ENCODE results near the gene ITGBL1.

ITGBL1 gene, protein sequence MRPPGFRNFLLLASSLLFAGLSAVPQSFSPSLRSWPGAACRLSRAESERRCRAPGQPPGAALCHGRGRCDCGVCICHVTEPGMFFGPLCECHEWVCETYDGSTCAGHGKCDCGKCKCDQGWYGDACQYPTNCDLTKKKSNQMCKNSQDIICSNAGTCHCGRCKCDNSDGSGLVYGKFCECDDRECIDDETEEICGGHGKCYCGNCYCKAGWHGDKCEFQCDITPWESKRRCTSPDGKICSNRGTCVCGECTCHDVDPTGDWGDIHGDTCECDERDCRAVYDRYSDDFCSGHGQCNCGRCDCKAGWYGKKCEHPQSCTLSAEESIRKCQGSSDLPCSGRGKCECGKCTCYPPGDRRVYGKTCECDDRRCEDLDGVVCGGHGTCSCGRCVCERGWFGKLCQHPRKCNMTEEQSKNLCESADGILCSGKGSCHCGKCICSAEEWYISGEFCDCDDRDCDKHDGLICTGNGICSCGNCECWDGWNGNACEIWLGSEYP

DNA sequence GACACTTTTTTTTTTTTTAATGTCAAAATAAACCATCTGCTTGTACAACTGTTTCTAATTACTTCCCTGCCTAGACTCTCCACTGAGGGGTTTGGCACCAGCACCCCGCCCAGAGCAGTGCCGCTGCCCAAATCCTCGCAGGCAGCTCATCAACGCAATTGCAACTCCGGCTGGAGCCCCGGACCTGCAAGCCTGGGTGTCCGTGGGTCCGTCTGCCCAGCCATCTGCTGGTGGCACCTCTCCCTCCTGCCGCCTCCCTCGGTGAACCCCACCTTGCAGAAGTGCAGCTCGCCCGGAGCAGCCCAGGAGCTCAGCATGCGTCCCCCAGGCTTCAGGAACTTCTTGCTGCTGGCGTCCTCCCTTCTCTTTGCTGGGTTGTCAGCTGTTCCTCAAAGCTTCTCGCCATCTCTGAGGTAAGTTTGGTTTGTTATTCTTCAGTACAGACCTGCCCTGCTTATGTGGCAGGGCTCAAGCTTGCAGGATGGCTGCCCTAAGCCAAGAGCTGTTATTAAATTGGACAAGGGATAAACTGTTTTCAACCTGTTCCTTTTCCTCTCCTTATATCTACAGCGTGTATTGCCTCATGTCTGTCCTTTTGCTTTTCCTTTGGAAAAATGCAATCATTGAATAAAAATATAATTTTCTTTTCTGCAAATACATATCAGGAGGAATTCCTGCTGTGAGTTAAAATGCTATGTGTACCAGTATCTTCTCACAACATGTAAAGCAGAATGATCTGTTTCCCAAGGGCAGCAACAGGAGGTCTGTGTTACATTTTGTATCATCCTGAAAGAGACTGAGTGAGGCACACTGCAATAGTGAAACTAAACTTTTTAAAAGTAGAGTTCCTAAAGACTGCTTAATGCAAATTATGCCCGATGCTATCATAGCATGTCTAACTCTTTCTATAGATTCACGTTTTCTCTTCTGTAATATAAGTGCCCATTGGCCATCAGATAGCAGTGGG, at the start of gene ITGBL1:
ITGBL1 (plus strand) TSS at position 157 of the 967 bp plus-strand sequence; CDS start at position 316, 159 bp downstream.
- Histone ChIP-seq H3K27ac (ENCODE audit: low read length) (no peak within 1 kb of the TSS), H3K27me3 (ENCODE audit: control insufficient read depth in 1 of 2, insufficient read depth in 2 of 2, low read length in 2 of 2) (peaks cover 2 to 12% of the 10 kb centered on the region in 2 donors), H3K9ac (ENCODE audit: low read length in 2 of 2) (peak within 1 kb of the TSS in 1 of 2 donors; percentile 51), H3K4me1 (ENCODE audit: control insufficient read depth, insufficient read depth, low read length) (peaks cover 4% of the 10 kb centered on the region), H3K9me3 (ENCODE audit: control insufficient read depth in 2 of 2, low read length in 2 of 2) (no peaks in the 10 kb centered on the region), H3K36me3 (ENCODE audit: control insufficient read depth in 2 of 2, insufficient read depth in 2 of 2, low read length in 2 of 2) (no peaks in the 10 kb centered on the region), H3K4me3 (ENCODE audit: low read length in 2 of 2) (peak within 1 kb of the TSS in 1 of 2 donors; percentile 69)

DNA sequence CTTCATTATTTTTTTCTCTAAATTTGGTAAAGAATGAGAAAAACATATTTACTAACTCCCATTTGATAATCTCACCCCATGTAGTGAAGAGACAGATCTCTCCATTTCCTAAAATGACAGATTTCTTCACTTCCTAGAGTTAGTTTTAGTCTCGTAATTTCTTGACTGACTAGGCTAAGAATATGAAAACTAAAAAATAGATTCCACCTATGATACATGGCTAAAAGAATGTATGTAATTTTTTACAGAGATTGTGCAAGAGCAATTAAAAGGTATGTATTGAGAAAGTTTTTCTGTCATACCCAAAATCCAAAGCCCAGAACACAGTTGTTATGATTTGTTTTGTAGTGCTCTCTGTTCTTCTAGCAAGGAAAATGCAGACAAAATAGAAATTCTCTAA, 45.7 kb upstream of the ITGBL1 start:
- Histone ChIP-seq H3K4me1 (ENCODE audit: control insufficient read depth, insufficient read depth, low read length) (no peaks in the 10 kb centered on the region), H3K36me3 (ENCODE audit: control insufficient read depth in 2 of 2, insufficient read depth in 2 of 2, low read length in 2 of 2) (no peaks in the 10 kb centered on the region), H3K27me3 (ENCODE audit: control insufficient read depth in 1 of 2, insufficient read depth in 2 of 2, low read length in 2 of 2) (no peaks in the 10 kb centered on the region), H3K4me3 (ENCODE audit: low read length in 2 of 2) (no peak overlapping the region), H3K9me3 (ENCODE audit: control insufficient read depth in 2 of 2, low read length in 2 of 2) (peaks cover 0 to 3% of the 10 kb centered on the region in 2 donors), H3K27ac (ENCODE audit: low read length) (no peak overlapping the region), H3K9ac (ENCODE audit: low read length in 2 of 2) (no peak overlapping the region)

DNA sequence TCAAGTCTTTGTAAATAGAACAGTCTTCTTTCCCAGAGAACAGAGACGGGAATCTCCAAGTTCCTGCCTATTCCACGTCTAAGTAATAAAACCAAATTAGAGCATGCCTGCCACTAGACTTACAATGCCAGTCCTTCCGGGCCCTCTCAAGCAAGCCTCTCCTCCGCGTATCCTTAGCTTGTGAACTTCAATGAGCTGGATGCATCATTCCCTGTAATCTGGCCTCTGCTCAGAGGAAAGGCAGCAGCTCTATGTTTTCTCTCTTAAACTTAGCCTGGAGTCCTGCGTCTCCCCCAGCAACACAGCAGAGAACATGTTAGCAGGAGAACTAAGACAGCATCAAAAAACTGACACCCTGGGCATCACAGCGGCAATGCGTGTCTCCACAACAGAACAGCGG, 44.3 kb upstream of the ITGBL1 start:
- Histone ChIP-seq H3K9me3 (ENCODE audit: control insufficient read depth in 2 of 2, low read length in 2 of 2) (peaks cover 0 to 3% of the 10 kb centered on the region in 2 donors), H3K4me3 (ENCODE audit: low read length in 2 of 2) (no peak overlapping the region), H3K36me3 (ENCODE audit: control insufficient read depth in 2 of 2, insufficient read depth in 2 of 2, low read length in 2 of 2) (no peaks in the 10 kb centered on the region), H3K9ac (ENCODE audit: low read length in 2 of 2) (no peak overlapping the region), H3K27me3 (ENCODE audit: control insufficient read depth in 1 of 2, insufficient read depth in 2 of 2, low read length in 2 of 2) (no peaks in the 10 kb centered on the region), H3K4me1 (ENCODE audit: control insufficient read depth, insufficient read depth, low read length) (no peaks in the 10 kb centered on the region), H3K27ac (ENCODE audit: low read length) (no peak overlapping the region)

DNA sequence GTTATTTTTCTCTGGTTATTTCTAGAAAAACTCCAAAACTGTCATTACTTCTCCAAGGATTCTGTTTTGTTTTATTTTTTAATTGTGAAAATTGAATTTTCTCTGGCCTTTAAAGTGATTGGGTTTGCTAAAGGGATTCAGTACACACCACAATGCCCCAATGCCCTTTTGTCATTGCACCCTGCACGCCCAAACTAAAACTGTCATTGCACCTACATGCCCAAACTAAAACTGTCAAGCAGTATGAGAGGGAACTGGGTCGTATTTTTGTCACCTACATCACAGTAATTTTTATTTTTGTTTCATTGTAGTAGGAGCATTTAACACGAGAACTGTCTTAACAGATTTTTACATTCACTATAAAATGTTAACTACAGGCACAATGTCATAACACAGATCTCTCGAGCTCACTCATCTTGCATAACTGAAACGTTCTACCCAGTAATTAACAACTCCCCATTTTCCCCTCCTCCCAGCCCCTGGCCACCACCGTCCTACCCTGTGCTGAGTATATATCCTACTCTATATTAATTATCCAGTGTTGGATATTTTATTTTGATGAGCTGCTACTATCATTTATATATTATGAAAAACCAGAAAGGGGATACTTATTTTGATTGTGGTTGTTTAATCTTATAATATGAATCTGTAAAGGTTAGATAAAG, 43.4 kb upstream of the ITGBL1 start:
- H3K4me3 ChIP-seq (ENCODE audit: low read length in 2 of 2): no peak overlapping the region
- no peaks in the 10 kb centered on the region for H3K4me1 ChIP-seq (ENCODE audit: control insufficient read depth, insufficient read depth, low read length)
- no peaks in the 10 kb centered on the region for H3K36me3 ChIP-seq (ENCODE audit: control insufficient read depth in 2 of 2, insufficient read depth in 2 of 2, low read length in 2 of 2)
- H3K9ac ChIP-seq (ENCODE audit: low read length in 2 of 2): no peak overlapping the region
- H3K27ac ChIP-seq (ENCODE audit: low read length): no peak overlapping the region
- peaks cover 0 to 3% of the 10 kb centered on the region in 2 donors for H3K9me3 ChIP-seq (ENCODE audit: control insufficient read depth in 2 of 2, low read length in 2 of 2)
- no peaks in the 10 kb centered on the region for H3K27me3 ChIP-seq (ENCODE audit: control insufficient read depth in 1 of 2, insufficient read depth in 2 of 2, low read length in 2 of 2)

DNA sequence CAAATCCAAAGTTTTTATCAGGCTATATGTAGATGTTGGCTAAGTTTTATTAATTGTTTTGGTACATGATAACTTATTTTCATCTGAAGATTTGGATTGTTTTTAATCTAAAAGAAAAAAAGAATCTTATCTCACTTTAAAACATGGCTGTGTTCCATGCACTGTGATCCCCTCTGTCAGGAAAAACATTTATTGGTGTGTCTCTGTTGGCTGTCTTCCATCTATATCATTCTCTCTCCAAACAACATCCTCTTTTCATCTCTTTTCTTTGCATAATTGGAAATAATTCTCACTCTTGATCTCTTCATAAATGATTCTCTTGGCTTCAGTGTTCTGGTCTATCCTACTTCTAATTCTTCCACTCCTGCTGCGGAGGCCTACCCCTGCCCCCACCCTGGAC, 40.4 kb upstream of the ITGBL1 start:
- Histone ChIP-seq H3K27me3 (ENCODE audit: control insufficient read depth in 1 of 2, insufficient read depth in 2 of 2, low read length in 2 of 2) (peaks cover 4 to 14% of the 10 kb centered on the region in 2 donors), H3K36me3 (ENCODE audit: control insufficient read depth in 2 of 2, insufficient read depth in 2 of 2, low read length in 2 of 2) (no peaks in the 10 kb centered on the region), H3K9ac (ENCODE audit: low read length in 2 of 2) (no peak overlapping the region), H3K27ac (ENCODE audit: low read length) (no peak overlapping the region), H3K9me3 (ENCODE audit: control insufficient read depth in 2 of 2, low read length in 2 of 2) (peaks cover 0 to 3% of the 10 kb centered on the region in 2 donors), H3K4me3 (ENCODE audit: low read length in 2 of 2) (no peak overlapping the region), H3K4me1 (ENCODE audit: control insufficient read depth, insufficient read depth, low read length) (no peaks in the 10 kb centered on the region)

DNA sequence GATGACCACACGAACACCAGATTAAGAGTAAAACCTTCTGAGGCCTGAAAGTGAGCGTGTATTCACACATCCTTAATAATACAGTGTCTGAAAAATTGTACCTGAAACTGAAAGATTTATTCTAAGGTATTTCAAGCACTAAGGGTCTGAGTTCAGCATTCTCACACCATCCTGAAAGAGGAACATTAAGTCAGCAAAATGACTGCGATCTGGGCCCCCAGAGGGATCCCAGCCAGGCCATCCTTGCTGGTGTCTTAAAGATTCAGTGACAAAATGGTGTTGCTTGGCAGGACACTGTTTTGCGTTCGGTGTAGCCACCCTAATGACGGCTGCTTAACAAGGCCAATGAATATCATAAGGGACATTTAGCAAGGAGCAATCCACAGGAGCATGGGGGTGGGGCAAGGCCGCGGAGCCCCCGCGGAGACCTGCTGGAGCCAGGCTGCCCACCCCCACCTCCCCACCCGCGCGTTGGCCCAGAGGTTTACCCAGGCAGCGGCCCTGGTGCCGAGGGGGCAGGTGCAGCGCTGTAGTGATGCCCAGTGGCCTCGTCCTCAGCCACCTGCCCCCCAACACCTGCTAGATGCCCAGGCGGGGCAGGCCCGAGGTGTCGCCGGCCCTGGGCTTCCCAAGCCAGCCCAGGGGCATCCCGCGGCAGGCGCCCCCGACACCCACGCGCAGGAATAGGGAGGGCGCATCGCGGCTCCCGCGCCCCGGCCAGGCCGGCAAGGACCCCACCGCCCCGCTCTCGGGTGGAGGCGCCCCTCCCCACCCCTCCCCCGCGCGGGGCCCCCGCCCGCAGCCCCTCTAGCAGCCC, 36.9 kb upstream of the ITGBL1 start:
- Histone ChIP-seq H3K9ac (ENCODE audit: low read length in 2 of 2) (no peak overlapping the region), H3K36me3 (ENCODE audit: control insufficient read depth in 2 of 2, insufficient read depth in 2 of 2, low read length in 2 of 2) (no peaks in the 10 kb centered on the region), H3K4me3 (ENCODE audit: low read length in 2 of 2) (no peak overlapping the region), H3K27me3 (ENCODE audit: control insufficient read depth in 1 of 2, insufficient read depth in 2 of 2, low read length in 2 of 2) (peaks cover 6 to 15% of the 10 kb centered on the region in 2 donors), H3K27ac (ENCODE audit: low read length) (no peak overlapping the region), H3K9me3 (ENCODE audit: control insufficient read depth in 2 of 2, low read length in 2 of 2) (no peaks in the 10 kb centered on the region), H3K4me1 (ENCODE audit: control insufficient read depth, insufficient read depth, low read length) (no peaks in the 10 kb centered on the region)

DNA sequence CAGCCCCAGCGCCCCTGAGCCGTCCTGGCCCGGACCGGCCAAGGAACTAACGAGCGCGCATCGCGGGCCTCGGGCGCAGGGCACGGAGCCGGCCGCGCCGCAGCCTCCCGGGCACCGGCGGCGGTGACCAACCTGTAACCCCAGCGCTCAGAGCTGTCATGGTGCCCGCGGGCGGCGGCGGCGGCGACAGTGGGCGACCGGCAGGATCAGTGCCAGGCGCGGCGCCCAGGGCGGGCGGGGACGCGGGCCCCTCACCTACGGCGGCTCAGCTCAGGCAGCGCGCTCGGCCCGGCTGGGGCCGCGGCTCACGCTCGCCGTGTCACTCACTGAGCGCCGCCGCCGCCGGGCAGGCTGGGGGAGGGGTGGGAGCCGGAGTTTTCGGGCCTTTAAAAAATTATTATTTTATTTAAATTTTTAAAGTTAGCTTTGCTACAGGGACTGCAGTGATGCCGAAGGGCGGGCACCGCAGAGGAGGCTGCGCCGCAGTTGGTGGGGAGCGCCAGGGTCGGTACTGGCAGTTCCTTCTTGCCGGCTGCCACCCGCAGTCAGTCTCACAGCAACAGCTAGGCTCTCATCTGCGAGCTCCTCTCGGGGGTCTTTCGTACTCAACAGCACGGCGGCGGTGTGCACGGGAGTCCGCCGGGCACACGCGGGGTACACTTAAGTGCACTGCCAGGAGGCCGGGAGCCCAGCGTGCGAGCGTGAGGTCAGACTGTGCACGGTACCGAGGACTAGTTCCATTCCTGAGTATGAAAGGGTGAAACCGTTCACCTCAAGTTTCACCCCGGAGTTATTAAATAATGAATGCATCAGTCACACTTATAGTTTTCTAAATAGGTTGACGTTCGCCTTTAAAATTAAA, 36.1 kb upstream of the ITGBL1 start, which contains the start of gene NALCN:
NALCN (minus strand) TSS at position 328 of the 862 bp plus-strand sequence. CDS start 17,382 bp downstream, outside the sequence.
- no peaks in the 10 kb centered on the region for H3K9me3 ChIP-seq (ENCODE audit: control insufficient read depth in 2 of 2, low read length in 2 of 2)
- peaks cover 6 to 15% of the 10 kb centered on the region in 2 donors for H3K27me3 ChIP-seq (ENCODE audit: control insufficient read depth in 1 of 2, insufficient read depth in 2 of 2, low read length in 2 of 2)
- H3K27ac ChIP-seq (ENCODE audit: low read length): no peak within 1 kb of the TSS
- no peaks in the 10 kb centered on the region for H3K4me1 ChIP-seq (ENCODE audit: control insufficient read depth, insufficient read depth, low read length)
- no peak within 1 kb of the TSS for H3K9ac ChIP-seq (ENCODE audit: low read length in 2 of 2)
- peak within 1 kb of the TSS; percentile 58 to 70 for H3K4me3 ChIP-seq (ENCODE audit: low read length in 2 of 2)
- H3K36me3 ChIP-seq (ENCODE audit: control insufficient read depth in 2 of 2, insufficient read depth in 2 of 2, low read length in 2 of 2): no peaks in the 10 kb centered on the region

DNA sequence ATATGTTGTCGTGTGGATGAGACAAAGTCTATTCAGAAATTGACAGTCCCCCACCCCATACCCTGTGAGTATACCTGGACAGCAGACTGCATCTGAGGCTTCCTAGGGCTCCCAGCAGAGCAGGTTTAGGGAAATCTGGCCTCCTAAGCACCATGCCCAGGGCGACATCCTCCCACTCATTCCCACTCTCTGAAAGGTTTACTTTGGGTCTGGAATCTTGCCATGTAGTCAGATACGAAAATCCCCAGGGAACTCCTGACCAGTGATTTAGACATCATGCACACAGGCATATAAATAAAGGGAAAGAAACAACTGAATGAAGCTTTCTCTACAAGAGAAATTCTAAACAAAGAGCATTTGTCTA, 35.5 kb upstream of the ITGBL1 start:
- Histone ChIP-seq H3K9me3 (ENCODE audit: control insufficient read depth in 2 of 2, low read length in 2 of 2) (no peaks in the 10 kb centered on the region), H3K4me1 (ENCODE audit: control insufficient read depth, insufficient read depth, low read length) (no peaks in the 10 kb centered on the region), H3K27me3 (ENCODE audit: control insufficient read depth in 1 of 2, insufficient read depth in 2 of 2, low read length in 2 of 2) (peaks cover 6 to 15% of the 10 kb centered on the region in 2 donors), H3K36me3 (ENCODE audit: control insufficient read depth in 2 of 2, insufficient read depth in 2 of 2, low read length in 2 of 2) (no peaks in the 10 kb centered on the region), H3K4me3 (ENCODE audit: low read length in 2 of 2) (peak overlapping the region; percentile 58 to 70), H3K9ac (ENCODE audit: low read length in 2 of 2) (no peak overlapping the region), H3K27ac (ENCODE audit: low read length) (no peak overlapping the region)

DNA sequence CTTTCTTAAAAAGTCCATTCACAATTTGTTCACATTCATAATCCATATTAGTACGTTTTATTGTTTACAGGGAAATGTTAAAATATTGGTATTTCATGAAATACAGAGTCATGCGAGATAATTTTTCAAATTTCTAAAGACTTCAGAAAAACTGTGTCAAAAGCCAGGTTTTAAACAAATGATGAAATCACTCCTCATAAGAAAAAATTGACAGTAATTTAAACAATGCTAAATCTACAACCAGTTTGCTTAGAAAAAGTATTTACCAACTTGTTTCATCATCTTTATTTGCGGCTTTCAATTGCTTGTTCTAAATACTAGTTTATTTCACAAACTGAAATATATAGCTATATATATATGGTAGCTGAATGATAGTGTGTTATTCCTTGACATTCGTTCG, 35.0 kb upstream of the ITGBL1 start:
- no peaks in the 10 kb centered on the region for H3K4me1 ChIP-seq (ENCODE audit: control insufficient read depth, insufficient read depth, low read length)
- no peak overlapping the region for H3K9ac ChIP-seq (ENCODE audit: low read length in 2 of 2)

More for the DNA sequence above, 35.0 kb upstream of the ITGBL1 start:
- no peaks in the 10 kb centered on the region for H3K9me3 ChIP-seq (ENCODE audit: control insufficient read depth in 2 of 2, low read length in 2 of 2)
- no peak overlapping the region for H3K27ac ChIP-seq (ENCODE audit: low read length)
- no peaks in the 10 kb centered on the region for H3K36me3 ChIP-seq (ENCODE audit: control insufficient read depth in 2 of 2, insufficient read depth in 2 of 2, low read length in 2 of 2)
- no peak overlapping the region for H3K4me3 ChIP-seq (ENCODE audit: low read length in 2 of 2)
- H3K27me3 ChIP-seq (ENCODE audit: control insufficient read depth in 1 of 2, insufficient read depth in 2 of 2, low read length in 2 of 2): peaks cover 6 to 15% of the 10 kb centered on the region in 2 donors

All from stomach smooth muscle (tissue), 2 donors.